H1 (cell line): ENCODE results near the gene MRPL40.
"Not testable (repeated sequence)": the region's sequence is repeated elsewhere in the genome, so short reads cannot be mapped to it uniquely, and the experiment has no call there.

Experiments
- BCL11A ChIP-seq, 2 experiments: IDR thresholded peaks; one replicate each; pipeline ENCODE4 v1.6.1; 2011; ENCODE audit warnings: low read depth in 2 of 2, low read length in 2 of 2, mild to moderate bottlenecking in 2 of 2
- CBX8 ChIP-seq: fragments of 300-800, 300-1000 bp; sonication (generic); IDR thresholded peaks from 2 replicates; pipeline ENCODE4 v1.7.1; 2016; ENCODE audit warnings: low read depth, low read length, borderline replicate concordance
- CEBPB ChIP-seq: IDR thresholded peaks from 2 replicates; pipeline ENCODE4 v1.6.1; 2012; ENCODE audit warnings: low read depth, low read length
- CHD2 ChIP-seq: IDR thresholded peaks from 2 replicates; pipeline ENCODE4 v1.6.1; 2012; ENCODE audit warnings: low read length, improper control_type of control experiment
- EGR1 ChIP-seq: IDR thresholded peaks from 2 replicates; pipeline ENCODE4 v1.6.1; 2011; ENCODE audit warnings: low read depth, low read length, borderline replicate concordance
- HDAC6 ChIP-seq: IDR thresholded peaks from one replicate; pipeline ENCODE4 v1.7.1; 2012; ENCODE audit warnings: low read depth, mild to moderate bottlenecking, inconsistent platforms, low read length, moderate library complexity
- KDM4A ChIP-seq: IDR thresholded peaks from one replicate; pipeline ENCODE4 v1.7.1; 2012; ENCODE audit warnings: low read depth, mild to moderate bottlenecking, moderate library complexity, low read length, inconsistent platforms; ENCODE audit not compliant: severe bottlenecking
- MAFK ChIP-seq: IDR thresholded peaks from 2 replicates; pipeline ENCODE4 v1.6.1; 2012; ENCODE audit warnings: low read depth, mild to moderate bottlenecking, improper control_type of control experiment, low read length
- POLR2A ChIP-seq, 2 experiments: IDR thresholded peaks; 1 replicate in 1 of 2; 2 replicates in 1 of 2; pipeline ENCODE4 v1.6.1; 2011; ENCODE audit warnings: low read depth in 2 of 2, low read length in 2 of 2, mild to moderate bottlenecking in 2 of 2; ENCODE audit errors: control extremely low read depth in 1 of 2
- RBBP5 ChIP-seq: IDR thresholded peaks from 2 replicates; pipeline ENCODE4 v1.7.1; 2012; ENCODE audit warnings: low read depth, mild to moderate bottlenecking, inconsistent platforms, low read length, moderate library complexity, borderline replicate concordance
- SRF ChIP-seq: IDR thresholded peaks from 2 replicates; pipeline ENCODE4 v1.6.1; 2011; ENCODE audit warnings: mild to moderate bottlenecking, low read depth, low read length, moderate library complexity
- TF ChIP-seq, protein P1 (sequence below), 3 experiments: IDR thresholded peaks; 1 replicate in 2 of 3; 2 replicates in 1 of 3; pipeline versions ENCODE4 v1.5.1 to v1.6.1; 2011; ENCODE audit warnings: low read length in 3 of 3, mild to moderate bottlenecking in 3 of 3, inconsistent platforms in 2 of 3, low read depth in 1 of 3, moderate library complexity in 1 of 3; ENCODE audit not compliant: insufficient read depth in 1 of 3; ENCODE audit errors: control extremely low read depth in 1 of 3
- TF ChIP-seq, protein P2 (sequence below): IDR thresholded peaks from 2 replicates; pipeline ENCODE4 v1.6.1; 2012; ENCODE audit warnings: low read length, inconsistent platforms

DNA sequence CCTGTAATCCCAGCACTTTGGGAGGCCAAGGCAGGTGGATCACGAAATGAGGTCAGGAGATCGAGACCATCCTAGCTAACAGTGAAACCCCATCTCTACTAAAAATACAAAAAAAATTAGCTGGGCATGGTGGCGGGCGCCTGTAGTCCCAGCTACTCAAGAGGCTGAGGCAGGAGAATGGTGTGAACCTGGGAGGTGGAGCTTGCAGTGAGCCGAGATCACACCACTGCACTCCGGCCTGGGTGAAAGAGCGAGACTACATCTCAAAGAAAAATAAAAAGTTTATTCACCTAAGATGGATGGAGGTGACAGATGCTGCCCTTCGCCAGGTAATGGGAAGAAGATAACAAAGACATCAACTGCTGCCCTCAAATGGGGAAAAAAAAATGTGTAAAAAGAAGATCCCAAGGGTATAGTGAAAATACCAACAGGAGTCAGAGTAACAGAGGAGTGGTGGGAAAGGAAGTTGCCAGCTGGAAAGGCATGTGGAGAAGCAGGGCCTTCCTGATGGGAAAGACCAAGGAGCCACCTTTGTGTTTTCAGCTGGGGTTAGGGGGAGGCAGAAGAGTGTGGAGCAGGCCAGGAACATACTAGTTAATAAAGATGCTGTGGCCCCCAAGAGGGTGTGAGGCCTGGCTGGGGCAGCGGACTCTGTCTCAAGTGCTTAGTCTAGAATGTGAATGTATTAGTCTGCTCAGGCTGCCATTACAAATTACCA lies 4.3 kb downstream of the MRPL40 start:
- TF ChIP-seq, protein P1, sequence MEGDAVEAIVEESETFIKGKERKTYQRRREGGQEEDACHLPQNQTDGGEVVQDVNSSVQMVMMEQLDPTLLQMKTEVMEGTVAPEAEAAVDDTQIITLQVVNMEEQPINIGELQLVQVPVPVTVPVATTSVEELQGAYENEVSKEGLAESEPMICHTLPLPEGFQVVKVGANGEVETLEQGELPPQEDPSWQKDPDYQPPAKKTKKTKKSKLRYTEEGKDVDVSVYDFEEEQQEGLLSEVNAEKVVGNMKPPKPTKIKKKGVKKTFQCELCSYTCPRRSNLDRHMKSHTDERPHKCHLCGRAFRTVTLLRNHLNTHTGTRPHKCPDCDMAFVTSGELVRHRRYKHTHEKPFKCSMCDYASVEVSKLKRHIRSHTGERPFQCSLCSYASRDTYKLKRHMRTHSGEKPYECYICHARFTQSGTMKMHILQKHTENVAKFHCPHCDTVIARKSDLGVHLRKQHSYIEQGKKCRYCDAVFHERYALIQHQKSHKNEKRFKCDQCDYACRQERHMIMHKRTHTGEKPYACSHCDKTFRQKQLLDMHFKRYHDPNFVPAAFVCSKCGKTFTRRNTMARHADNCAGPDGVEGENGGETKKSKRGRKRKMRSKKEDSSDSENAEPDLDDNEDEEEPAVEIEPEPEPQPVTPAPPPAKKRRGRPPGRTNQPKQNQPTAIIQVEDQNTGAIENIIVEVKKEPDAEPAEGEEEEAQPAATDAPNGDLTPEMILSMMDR (IDR thresholded peaks at IDR 0.05; ENCODE audit: control extremely low read depth in 1 of 3, insufficient read depth in 1 of 3, low read depth in 1 of 3, low read length in 3 of 3) = not testable (repeated sequence)
- TF ChIP-seq EGR1; BCL11A (IDR thresholded peaks at IDR 0.05; ENCODE audit: low read depth in 2 of 2, low read length in 2 of 2); CEBPB; HDAC6; KDM4A; POLR2A (IDR thresholded peaks at IDR 0.05; ENCODE audit: control extremely low read depth in 1 of 2, low read depth in 2 of 2, low read length in 2 of 2); RBBP5; SRF; MAFK; CHD2; CBX8: not testable (repeated sequence)
- TF ChIP-seq, protein P2, sequence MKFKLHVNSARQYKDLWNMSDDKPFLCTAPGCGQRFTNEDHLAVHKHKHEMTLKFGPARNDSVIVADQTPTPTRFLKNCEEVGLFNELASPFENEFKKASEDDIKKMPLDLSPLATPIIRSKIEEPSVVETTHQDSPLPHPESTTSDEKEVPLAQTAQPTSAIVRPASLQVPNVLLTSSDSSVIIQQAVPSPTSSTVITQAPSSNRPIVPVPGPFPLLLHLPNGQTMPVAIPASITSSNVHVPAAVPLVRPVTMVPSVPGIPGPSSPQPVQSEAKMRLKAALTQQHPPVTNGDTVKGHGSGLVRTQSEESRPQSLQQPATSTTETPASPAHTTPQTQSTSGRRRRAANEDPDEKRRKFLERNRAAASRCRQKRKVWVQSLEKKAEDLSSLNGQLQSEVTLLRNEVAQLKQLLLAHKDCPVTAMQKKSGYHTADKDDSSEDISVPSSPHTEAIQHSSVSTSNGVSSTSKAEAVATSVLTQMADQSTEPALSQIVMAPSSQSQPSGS = not testable (repeated sequence)
